Stomach (tissue), 9 donors: Measurements from ENCODE around the gene PLK5. TPM values are rescaled to one million over a fixed set of nuclear protein-coding genes. Genes with fewer than 3 reads are reported as not detected.
"Not testable (repeated sequence)": the region's sequence is repeated elsewhere in the genome, so short reads cannot be mapped to it uniquely, and the experiment has no call there.

Experiments used
- DNase-seq, 2 donors: peaks; one replicate each; pipeline versions ENCODE4 v3.0.0 to v3.0.0-alpha.2; 2013 to 2019
- H3K27ac ChIP-seq, 5 donors: fragments of 200-600 bp in 4 of 5; sonication (generic) in 4 of 5; one replicate each; pipeline ENCODE4 v1.5.1; 2013 to 2019; ENCODE audit warnings: mild to moderate bottlenecking in 1 of 5, moderate library complexity in 1 of 5
- H3K27me3 ChIP-seq, 3 donors: fragments of 200-600 bp; sonication (generic); one replicate each; pipeline ENCODE4 v1.5.1; 2017 to 2019; ENCODE audit warnings: mixed run types in 1 of 3
- H3K36me3 ChIP-seq, 4 donors: fragments of 200-600 bp; sonication (generic); 1 replicate in 3 of 4; 2 replicates in 1 of 4; pipeline ENCODE4 v1.5.1; 2016 to 2019
- H3K4me1 ChIP-seq, 4 donors: fragments of 200-600 bp; sonication (generic); one replicate each; pipeline ENCODE4 v1.5.1; 2016 to 2019
- H3K4me3 ChIP-seq, 4 donors: fragments of 200-600 bp; sonication (generic) in 3 of 4; one replicate each; pipeline ENCODE4 v1.5.1; 2016 to 2019; ENCODE audit warnings: mild to moderate bottlenecking in 1 of 4
- H3K9me3 ChIP-seq, 4 donors: fragments of 200-600 bp; sonication (generic); one replicate each; pipeline ENCODE4 v1.5.1; 2016 to 2019
- EP300 ChIP-seq: sonication (generic); formaldehyde crosslinking; IDR thresholded peaks from one replicate; pipeline ENCODE4 v1.6.1; 2017; ENCODE audit warnings: antibody characterized with exemption
- POLR2A ChIP-seq, 4 donors: fragments of 450-650 bp; IDR thresholded peaks; one replicate each; pipeline ENCODE4 v1.6.1; 2016; ENCODE audit warnings: antibody characterized with exemption in 4 of 4, control low read depth in 2 of 4, mild to moderate bottlenecking in 1 of 4, moderate library complexity in 1 of 4
- POLR2AphosphoS5 ChIP-seq, 3 donors: sonication (generic); formaldehyde crosslinking; IDR thresholded peaks; one replicate each; pipeline ENCODE4 v1.6.1; 2016; ENCODE audit warnings: antibody characterized with exemption in 3 of 3
- WGBS, 5 donors: extraction: QIAGEN DNeasy Blood & Tissue Kit in 3 of 5; methylation state at CpG; one replicate each; pipeline versions ENCODE4 v1.1.5 to v1.1.7; 2013 to 2018; 5-methylcytosine and 5-hydroxymethylcytosine counted together
- intact Hi-C: fragments of 100-400 bp; cut with DNase I; formaldehyde crosslinking; loops from one replicate; pipeline ENCODE4 v1.15.1; 2023; ENCODE audit warnings: low total_unique reads
- polyA plus RNA-seq, 3 donors: library from polyadenylated mRNA; stranded (reverse); fragments of 200-250 nt; gene quantifications; one replicate each; pipeline ENCODE4 v1.2.3, GENCODE V29; 2013
- total RNA-seq, 5 donors: library from RNA; depleted of rRNA; stranded (reverse); fragments of >200 nt; gene quantifications; one replicate each; pipeline versions ENCODE4 v1.1.0 to v1.2.3, GENCODE V29; 2014 to 2016
- TF ChIP-seq, protein P1 (sequence below), 7 experiments: fragments of 450-650 bp in 4 of 7; fragments of 200-600 bp in 3 of 7; sonication (generic) in 3 of 7; IDR thresholded peaks; one replicate each; pipeline ENCODE4 v1.5.1; 2016 to 2019; ENCODE audit warnings: antibody characterized with exemption in 7 of 7, control low read depth in 2 of 7, mild to moderate bottlenecking in 1 of 7
- donor health status: healthy with polysubstance abuse.
- donor health status: Bipolar disorder and iron deficiency.
- donor health status: healthy.

The PLK5 gene
- total and polyA plus RNA-seq, 8 donors: 0.12 to 0.80 TPM; not detected in 6

DNA sequence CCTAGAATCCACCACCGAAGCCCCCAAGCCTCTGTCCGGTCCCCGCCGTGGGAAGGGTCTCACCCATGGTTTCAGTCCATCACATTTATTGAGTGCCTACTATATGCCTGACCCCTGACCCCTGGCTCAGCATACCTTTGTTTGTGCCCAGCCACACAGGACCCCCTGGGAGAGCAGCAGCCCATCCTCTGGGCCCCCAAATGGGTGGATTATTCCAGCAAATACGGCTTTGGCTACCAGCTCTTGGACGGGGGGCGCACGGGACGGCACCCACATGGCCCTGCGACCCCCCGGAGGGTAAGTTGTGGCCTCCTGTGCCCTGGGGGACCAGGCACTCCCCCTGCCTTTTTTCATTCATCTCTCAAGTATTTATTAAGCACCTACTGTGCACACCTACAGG lies 7.7 kb downstream of the PLK5 start:
- H3K9me3 ChIP-seq: no peaks in the 10 kb centered on the region
- no peak for DNase-seq
- no peak overlapping the region for H3K4me3 ChIP-seq
- H3K27ac ChIP-seq: no peak overlapping the region
- TF ChIP-seq POLR2AphosphoS5 (IDR thresholded peaks at IDR 0.05): no peak
- TF ChIP-seq, protein P1, sequence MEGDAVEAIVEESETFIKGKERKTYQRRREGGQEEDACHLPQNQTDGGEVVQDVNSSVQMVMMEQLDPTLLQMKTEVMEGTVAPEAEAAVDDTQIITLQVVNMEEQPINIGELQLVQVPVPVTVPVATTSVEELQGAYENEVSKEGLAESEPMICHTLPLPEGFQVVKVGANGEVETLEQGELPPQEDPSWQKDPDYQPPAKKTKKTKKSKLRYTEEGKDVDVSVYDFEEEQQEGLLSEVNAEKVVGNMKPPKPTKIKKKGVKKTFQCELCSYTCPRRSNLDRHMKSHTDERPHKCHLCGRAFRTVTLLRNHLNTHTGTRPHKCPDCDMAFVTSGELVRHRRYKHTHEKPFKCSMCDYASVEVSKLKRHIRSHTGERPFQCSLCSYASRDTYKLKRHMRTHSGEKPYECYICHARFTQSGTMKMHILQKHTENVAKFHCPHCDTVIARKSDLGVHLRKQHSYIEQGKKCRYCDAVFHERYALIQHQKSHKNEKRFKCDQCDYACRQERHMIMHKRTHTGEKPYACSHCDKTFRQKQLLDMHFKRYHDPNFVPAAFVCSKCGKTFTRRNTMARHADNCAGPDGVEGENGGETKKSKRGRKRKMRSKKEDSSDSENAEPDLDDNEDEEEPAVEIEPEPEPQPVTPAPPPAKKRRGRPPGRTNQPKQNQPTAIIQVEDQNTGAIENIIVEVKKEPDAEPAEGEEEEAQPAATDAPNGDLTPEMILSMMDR (IDR thresholded peaks at IDR 0.05): no peak
- no peak for TF ChIP-seq POLR2A (IDR thresholded peaks at IDR 0.05)
- no peak for TF ChIP-seq EP300
- H3K4me1 ChIP-seq: no peaks in the 10 kb centered on the region
- intact Hi-C loops: no loop called here
- WGBS, 5 donors: 80 to 90% (median 89%) methylated on average over 10 to 11 of the region's 11 CpGs
- no peaks in the 10 kb centered on the region for H3K36me3 ChIP-seq
- H3K27me3 ChIP-seq: peaks cover 0 to 88% (median 30%) of the 10 kb centered on the region in 3 donors

DNA sequence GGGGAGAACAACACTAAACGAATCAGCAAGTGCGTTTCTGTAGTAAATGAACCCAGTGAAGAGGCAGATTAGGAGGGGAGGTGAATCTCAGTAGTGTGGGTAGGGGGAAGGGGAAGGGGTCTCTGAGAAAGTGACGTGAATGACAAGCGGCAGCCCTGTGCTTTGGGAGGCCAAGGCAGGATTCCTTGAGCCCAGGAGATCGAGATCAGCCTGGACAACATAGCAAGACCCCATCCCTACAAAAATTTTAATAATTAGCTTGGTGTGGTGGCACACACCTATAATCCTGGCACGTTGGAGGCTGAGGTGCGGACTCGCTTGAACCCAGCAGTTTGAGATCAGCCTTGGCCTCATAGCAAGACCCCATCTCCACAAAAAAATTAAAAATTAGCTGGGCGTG lies 8.1 kb downstream of the PLK5 start:
- DNase-seq: no peak
- Histone ChIP-seq H3K4me3 (no peak overlapping the region), H3K9me3 (no peaks in the 10 kb centered on the region), H3K27ac (no peak overlapping the region), H3K4me1 (no peaks in the 10 kb centered on the region), H3K36me3 (no peaks in the 10 kb centered on the region), H3K27me3 (peaks cover 0 to 85% (median 28%) of the 10 kb centered on the region in 3 donors)
- WGBS, 5 donors: 83 to 88% (median 86%) methylated on average over 9 of the region's 9 CpGs
- intact Hi-C loops: no loop called here
- TF ChIP-seq POLR2A (IDR thresholded peaks at IDR 0.05) (no peak), EP300 (no peak), POLR2AphosphoS5 (IDR thresholded peaks at IDR 0.05) (no peak)
- TF ChIP-seq, protein P1 (IDR thresholded peaks at IDR 0.05): no peak

DNA sequence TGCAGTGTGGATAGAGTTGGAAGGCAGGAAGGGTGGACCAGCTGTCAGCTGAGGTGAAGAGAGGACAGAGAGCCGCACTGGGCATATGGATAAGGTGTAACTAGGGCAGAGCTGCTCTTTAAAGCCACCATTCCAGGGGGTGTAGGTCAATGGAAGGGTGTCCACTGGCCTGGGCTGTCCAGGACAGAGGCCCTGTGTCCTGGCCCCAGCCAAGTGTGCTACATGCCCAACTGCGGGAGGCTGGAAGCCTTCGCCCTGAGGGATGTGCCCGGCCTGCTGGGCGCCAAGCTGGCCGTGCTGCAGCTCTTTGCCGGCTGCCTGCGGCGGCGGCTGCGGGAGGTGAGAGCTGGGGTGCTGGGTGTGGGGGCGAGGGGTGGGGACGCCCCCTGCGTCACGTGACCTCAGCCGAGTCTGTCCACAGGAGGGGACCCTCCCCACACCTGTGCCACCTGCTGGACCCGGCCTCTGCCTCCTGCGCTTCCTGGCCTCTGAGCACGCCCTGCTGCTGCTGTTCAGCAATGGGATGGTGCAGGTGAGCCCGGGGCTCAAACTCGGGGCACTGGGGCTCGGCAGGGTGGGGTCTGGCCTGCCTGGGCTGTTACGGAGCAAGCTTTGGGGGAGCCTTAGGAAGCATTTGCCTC lies 9.8 kb downstream of the PLK5 start:
- Histone ChIP-seq H3K36me3 (no peaks in the 10 kb centered on the region), H3K27me3 (peaks cover 0 to 85% (median 31%) of the 10 kb centered on the region in 3 donors), H3K4me1 (no peaks in the 10 kb centered on the region), H3K27ac (no peak overlapping the region), H3K9me3 (no peaks in the 10 kb centered on the region), H3K4me3 (no peak overlapping the region)
- 56 to 84% (median 70%) methylated on average over 12 to 23 of the region's 23 CpGs for WGBS, 5 donors
- no peak for DNase-seq
- intact Hi-C loops: no loop called here
- no peak for TF ChIP-seq POLR2AphosphoS5 (IDR thresholded peaks at IDR 0.05)
- no peak for TF ChIP-seq POLR2A (IDR thresholded peaks at IDR 0.05)
- no peak for TF ChIP-seq EP300
- TF ChIP-seq, protein P1 (IDR thresholded peaks at IDR 0.05): no peak

DNA sequence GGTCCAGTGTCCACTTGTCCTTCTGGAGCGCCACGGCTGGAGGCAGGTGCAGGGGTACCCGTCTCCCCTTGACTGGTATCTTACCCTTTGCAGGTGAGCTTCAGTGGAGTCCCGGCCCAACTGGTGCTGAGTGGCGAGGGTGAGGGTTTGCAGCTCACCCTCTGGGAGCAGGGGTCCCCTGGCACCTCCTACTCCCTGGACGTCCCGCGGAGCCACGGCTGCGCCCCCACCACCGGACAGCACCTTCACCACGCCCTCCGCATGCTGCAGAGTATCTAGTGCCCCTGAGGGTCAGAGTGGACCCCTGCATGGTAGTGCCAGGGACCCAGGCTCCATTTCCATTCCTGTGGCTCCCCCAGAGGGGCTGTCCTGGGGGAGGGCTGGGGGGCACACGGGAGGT lies 11.1 kb downstream of the PLK5 start:
- Histone ChIP-seq H3K36me3 (no peaks in the 10 kb centered on the region), H3K27ac (no peak overlapping the region), H3K4me3 (no peak overlapping the region), H3K4me1 (peaks cover 0 to 3% (median 0%) of the 10 kb centered on the region in 4 donors), H3K9me3 (no peaks in the 10 kb centered on the region), H3K27me3 (peaks cover 0 to 82% (median 20%) of the 10 kb centered on the region in 3 donors)
- intact Hi-C loops: no loop called here
- TF ChIP-seq POLR2A (IDR thresholded peaks at IDR 0.05): no peak
- TF ChIP-seq POLR2AphosphoS5 (IDR thresholded peaks at IDR 0.05): no peak
- no peak for TF ChIP-seq EP300
- TF ChIP-seq, protein P1 (IDR thresholded peaks at IDR 0.05): no peak
- no peak for DNase-seq
- 77 to 87% (median 85%) methylated on average over 3 to 14 of the region's 14 CpGs for WGBS, 5 donors

DNA sequence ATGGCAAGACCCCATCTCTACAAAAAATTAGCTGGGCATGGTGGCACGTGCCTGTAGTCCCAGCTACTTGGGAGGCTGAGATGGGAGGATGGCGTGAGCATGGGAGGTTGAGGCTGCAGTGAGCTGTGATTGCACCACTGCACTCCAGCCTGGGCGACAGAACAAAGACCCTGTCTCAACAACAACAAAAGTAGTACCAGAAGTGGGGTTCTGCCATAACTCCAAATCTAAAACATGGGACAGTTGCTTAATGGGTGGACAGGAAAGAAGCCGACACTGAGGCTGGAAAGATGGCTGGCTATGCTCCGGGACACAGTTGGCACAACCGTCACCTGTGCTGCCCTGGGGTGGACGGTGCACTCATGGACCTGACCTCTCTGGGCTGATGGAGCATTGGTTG lies 11.8 kb downstream of the PLK5 start:
- DNase-seq, intact Hi-C loops, H3K36me3 ChIP-seq, H3K27ac ChIP-seq, H3K4me1 ChIP-seq, H3K9me3 ChIP-seq, H3K4me3 ChIP-seq: not testable (repeated sequence)
- 88 to 96% (median 93%) methylated on average over 7 of the region's 7 CpGs for WGBS, 5 donors
- H3K27me3 ChIP-seq: peaks cover 0 to 84% (median 25%) of the 10 kb centered on the region in 3 donors
